Measurements from ENCODE around the gene TENT4A.

The TENT4A gene

DNA sequence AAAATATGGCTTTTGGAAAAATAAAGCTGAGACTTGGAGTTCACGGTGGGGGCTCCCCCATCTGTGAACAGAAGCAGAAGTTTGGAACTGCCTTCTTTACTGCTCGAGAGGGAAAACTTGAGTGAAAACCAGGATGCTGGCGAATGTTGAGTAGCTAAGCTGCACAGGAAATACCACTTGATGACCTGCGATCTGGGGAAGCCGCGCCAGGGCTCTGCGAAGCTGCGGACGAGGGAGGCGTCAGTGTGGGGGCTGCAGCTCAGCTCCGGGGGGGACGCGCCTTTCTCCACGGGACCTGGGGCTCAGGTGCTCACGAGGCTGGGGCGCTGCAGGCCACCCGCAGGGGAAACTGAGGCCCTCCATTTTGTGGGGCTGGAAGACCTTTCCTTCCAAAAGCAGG is 62.3 kb downstream of the TENT4A start:
- no peak for DNase-seq

DNA sequence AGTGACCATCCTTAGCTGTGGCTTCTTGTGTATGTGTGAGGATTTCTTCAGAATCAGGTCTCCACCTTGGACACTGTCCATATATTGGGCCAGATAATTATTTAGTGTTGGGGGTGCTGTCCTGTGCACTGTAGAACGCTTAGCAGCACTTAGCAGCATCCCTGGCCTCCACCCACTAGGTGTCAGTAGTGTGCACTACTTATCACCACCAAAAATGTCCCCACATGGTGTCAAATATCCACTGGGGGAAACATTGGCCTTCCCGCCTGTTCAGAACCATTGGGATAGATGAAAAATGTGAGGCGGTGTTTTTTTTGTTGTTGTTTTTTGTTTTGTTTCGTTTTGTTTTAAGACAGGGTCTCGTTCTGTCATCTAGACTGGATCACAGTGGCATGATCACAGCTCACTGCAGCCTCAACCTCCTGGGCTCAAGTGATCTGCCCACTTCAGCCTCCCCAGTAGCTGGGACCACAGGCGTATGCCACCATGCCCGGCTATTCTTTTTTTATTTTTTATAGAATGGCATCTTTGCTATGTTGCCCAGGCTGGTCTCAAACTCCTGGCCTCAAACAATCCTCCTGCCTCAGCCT is 67.7 kb downstream of the TENT4A start:
- no peak for DNase-seq

DNA sequence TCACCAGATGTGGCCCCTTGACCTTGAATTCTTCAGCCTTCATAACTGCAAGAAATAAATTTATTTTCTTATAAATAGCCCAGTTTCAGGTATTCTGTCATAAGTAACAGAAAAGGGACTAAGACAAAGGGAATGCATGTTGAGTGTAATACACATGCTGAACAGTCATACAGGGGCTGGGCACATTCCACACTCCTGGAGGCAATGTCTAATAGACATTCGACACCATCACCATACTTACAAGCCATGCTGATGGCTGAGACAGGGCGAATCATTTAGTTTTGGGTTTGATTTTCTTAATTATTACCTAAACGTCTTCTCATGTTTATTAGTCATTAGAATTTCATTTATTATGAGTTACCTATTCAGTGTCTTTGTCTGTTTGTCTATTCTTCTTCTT is 68.5 kb downstream of the TENT4A start:
- no peak for DNase-seq

DNA sequence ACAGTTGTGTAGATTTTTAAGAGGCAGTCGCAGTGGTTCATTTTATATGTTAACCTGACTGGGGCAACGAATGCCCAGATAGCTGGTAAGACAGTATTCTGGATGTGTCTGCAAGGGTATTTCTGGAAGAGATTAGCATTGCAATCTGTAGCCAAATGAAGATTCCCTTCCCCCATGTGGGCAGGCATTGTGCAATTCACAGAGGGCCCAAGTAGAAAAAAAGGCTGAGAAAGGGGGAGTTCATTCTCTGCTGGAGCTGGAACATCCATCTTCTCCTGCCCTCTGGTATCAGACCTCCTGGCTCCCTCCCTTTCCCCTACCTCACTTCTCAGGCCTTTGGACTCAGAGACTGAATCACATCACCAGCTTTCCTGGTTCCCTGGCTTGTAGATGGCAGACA is 70.6 kb downstream of the TENT4A start:
- DNase-seq: no peak

DNA sequence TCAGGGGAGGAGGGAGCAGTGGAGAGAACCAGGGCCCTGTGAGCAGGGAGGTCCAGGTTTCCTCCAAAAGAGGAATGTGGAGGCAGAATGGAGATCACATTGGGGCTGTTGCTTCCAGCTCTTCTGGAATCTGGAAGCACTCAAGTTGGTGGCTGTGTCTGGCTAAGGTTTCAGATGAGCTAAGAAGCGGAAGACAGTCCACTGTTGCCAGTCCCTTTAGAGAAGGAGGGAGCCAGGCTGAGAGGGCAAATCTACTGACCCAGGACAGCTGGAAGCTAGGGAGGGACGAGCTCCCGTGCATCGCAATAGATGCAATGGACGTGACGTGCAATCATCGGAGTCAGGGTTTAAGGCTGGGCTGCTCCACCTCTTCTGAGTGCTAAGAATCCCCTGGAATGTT is 71.2 kb downstream of the TENT4A start:
- DNase-seq: no peak

DNA sequence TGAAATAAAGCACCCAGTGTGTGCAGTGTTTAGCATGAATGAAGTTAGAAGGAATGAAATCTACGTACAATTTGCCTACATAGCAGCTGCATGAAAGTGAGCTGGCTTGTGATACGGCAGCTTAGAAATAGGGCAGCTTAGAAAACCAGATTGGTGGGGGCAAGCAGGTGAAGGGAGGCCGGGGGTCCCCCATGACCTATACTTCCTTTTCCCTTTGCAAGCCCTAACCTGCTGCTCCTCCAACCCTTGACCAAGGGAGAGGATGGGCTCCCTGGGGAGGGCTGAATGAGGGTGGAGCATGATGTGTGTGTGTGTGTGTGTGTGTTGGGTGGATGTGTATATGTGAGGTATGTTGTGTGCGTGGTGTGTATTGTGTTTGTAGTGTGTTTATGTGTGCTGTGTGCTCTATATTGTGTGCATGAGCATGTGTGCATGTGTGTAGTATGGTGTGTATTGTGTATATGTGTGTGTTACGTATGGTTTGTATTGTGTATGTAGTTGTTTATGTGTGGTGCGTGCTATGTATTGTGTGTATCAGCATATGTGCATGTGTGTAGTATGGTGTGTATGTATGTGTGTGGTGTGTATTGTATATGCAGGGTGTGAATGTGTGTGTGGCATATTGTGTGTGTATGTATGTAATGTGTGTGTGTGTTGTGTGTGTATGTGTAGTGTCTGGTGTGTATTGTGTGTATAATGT is 72.1 kb downstream of the TENT4A start:
- no peak for DNase-seq

DNA sequence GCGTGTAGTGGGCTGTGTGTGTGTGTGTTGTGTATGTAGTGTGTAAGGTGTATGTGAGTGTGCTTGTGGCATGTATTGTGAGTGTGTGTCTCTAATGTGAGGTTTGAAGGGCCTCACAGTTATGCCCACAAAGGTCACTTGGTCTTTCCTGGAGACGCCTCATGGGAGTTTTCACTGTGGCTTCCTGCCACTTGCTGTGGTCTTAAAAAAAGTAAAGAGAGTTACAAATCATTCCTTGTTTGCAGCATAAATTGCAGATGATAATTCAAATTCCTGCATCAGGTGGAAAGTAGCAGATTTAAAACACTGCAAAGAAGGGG is 72.6 kb downstream of the TENT4A start:
- no peak for DNase-seq

DNA sequence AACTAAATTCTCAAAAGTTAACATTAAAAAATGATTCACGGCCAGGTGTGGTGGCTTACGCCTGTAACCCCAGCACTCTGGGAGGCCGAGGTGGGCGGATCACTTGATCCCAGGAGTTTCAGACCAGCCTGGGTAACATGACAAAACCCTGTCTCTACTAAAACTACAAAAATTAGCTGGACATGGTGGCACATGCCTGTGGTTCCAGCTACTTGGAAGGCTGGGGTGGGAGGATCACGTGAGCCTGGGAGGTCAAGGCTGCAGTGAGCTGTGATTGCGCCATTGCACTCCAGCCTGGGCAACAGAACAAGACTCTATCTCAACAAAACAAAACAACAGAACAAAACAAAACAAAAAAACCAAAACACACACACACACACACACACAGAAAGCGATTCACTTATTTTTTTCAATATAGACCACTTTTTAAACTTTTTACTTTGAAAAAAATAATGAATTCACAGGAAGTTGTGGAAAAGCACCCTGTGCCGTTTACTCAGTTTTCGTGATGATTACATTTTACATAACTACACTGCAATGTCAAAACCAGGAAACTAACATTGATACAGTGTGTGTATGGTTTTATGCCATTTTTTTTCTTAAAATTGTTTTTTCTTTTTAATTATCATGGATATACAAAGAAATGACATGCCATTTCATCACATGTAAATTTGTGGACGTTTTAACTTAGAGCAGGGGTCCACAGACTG is 73.7 kb downstream of the TENT4A start:
- no peak for DNase-seq

DNA sequence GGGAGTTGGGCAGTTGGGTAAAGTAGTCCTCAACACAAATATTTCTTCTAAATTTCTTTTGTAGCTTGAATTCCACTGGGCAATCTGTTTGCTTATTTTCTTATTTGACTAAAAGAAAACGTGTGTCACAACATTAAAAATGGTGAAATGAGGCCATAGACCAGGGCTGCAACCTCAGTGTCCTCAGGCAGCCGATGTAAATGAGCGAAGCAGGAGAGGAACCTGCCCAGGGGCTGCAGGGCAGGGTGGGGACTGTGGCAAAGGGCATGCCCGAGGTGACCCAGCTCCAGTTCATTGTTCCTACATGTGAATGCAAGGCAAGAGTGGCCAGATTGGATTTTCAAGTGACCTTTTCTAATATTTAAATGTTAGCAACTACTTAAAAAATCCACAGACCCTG is 74.7 kb downstream of the TENT4A start:
- no peak for DNase-seq

DNA sequence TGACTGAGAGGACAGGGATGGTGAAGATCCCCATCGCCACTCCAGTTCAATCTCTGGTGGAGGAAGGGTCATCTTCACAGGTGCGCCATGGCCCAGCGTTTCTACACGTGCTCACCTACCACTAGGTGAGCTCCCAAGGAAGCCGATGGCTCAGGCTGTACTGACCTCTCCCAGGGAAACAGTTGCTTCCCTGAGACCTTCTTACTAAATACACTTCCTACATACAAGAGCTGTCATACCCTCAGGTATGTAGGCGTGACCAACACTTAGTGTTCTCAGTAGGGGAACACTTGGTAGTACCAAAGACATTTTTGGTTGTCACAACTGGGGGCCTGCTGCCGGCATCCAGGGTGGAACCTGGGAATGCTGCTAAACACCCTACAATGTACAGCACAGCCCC is 75.2 kb downstream of the TENT4A start:
- DNase-seq: no peak

DNA sequence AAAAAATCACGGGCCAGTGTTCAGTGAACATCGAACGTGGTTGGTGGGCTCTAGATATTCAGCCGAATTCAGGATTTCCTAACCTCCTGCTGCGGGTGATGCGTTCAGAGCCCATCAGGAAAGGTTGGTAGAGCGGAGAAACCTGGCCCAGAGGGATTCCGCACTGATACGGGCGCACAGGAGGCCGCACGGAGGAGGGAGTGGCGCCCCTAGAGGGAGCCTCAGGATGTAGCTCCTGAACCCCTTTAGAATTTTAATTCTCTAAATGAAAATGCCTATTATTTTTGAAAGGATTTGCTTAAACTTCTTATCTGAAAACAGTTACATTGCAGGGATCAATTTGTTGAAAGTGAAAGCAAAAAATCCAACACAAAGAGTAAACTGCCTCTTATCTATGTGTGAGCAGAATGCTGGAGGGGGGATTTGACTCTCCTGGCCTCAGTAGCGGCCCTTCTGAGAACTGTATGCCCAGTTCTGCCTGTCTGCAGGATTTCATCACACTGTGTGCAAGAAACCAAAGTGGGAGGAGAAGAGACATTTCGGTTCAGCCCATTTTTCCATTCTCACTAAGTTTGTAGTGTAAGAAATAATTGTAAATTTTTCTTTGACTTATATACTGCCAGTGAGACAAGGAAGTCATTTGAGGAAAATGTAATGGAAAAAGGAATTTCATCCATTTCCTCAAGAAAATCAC is 75.9 kb downstream of the TENT4A start:
- no peak for DNase-seq

DNA sequence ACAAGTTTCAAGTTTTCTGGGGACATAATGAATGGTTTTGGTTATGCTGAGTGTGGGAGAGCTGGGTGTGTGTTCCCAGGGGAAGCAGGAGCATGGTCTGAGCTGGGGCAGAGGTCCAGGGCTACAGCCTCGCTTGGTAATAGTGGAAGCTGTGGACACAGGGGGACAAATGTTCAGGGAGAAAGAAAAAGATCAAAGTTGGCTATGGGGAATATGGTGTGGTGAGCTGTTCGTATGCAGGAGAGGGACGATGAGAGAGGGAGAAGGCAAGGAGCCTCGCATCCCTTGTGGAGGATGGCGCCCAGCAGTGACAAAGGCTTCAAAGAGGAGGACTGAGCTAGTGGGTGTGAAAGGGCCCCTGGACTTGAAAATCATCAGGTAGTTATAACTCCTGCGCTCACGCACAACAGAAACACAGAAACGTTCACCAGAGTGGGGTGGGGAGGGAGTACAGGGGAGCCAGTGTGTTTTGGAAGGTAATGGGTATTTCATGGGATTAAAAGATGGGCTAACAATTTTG is 77.2 kb downstream of the TENT4A start:
- no peak for DNase-seq

DNA sequence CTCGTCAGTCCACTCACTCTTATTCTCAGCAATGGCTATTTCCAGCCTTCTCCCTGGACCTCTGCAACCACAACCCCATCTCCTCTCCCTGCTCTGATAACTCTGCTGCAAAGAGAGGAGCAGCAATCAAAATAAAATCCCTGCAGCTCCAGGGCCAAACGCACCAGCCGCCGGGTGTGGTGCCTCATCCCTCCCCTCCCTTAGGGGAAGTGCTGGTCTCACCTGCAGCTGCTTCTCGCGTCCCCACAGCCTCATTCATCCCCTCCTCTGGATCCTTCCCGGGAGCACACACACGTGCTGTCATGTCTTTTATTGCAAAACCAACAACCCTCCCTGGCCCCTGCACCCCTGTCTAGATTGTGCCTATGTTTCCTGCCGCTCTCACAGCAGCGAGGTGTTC is 77.8 kb downstream of the TENT4A start:
- peak; percentile 12 for DNase-seq

DNA sequence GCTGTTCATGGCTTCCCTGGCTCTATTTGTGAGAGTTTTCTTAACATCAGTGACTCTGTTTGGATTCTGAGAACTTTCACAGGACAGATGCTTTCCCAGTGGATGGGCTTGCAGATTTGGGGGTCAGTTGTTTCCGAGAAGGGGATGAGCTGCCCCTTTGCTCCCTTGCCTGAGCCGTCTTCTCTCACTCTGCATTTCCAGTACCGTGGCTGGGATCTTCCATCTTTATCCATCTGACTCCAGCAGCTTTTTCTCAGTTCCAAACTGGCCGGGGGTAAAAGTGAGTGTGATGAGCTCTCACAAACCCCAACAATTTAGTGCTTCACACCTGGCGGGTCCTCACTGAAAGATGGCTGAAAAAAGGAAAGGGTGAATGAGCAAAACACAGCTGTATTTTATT is 79.1 kb downstream of the TENT4A start:
- DNase-seq: no peak

DNA sequence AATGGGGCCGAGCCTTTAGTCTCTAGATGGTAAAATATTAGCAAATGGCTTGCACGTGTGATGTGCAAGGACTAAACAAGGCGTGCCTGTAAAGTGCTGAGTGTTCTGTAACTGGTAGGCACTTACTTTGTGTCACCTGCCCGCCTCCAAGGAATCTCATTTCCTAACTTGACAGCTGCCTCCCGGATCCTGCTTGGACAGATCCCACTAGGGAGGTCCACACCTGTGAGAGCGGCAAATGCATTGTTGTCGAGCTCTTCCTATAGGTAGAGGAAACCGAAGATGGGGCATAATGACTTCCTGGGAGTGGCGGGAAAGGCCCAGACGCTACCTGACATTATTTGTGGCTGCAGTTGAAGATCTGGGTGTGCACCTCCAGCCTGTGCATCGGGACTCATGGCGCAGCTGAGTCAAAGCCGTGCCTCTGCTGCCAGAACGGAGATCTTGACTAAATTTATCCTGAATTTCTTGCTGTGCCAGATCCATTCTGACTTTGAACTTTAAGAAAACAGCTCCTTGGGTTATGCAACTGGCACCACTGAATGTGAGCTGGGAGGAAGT is 79.8 kb downstream of the TENT4A start:
- DNase-seq: no peak

DNA sequence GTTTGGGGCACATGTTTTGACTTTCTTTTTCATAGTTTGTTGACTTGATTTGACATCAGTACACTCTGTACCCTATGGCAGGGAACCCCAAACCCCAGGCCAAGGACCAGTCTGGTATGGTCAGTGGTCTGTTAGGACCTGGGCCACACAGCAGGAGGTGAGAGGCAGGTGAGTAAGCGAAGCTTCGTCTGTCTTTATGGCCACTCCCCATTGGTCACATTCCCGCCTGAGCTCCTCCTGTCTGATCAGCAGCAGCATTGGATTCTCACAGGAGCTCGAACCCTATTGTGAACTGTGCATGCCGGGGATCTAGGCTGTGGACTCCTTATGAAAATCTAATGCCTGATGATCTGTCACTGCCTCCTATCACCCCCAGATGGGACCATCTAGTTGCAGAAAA is 88.0 kb downstream of the TENT4A start:
- no peak for DNase-seq

DNA sequence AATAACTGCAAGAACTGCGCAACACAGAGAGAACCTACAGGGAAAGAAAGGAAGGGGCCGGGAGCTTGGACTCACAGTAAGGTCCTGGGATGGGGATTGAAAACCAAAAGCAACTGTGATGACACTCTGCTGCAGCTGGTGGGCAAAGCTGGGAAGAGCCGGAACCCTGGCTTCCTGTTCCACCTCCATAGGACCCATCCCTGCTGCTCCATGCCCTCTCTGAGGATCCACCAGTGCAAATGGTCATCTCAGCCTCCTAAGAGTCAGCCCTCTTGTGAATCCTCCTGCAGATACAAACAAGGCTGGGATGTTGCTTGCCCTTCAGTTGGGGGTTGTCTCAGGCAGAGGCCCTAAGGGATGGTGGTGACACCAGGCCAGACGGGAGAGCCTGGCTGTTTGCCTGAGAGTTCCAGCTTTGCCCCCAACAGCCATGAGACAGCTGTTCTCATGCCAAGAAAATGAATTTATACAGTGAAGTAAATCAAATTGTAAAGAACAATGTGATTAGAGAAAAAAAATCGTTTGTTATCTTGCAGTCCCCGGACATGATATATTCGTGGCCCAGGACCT is 90.8 kb downstream of the TENT4A start:
- no peak for DNase-seq

DNA sequence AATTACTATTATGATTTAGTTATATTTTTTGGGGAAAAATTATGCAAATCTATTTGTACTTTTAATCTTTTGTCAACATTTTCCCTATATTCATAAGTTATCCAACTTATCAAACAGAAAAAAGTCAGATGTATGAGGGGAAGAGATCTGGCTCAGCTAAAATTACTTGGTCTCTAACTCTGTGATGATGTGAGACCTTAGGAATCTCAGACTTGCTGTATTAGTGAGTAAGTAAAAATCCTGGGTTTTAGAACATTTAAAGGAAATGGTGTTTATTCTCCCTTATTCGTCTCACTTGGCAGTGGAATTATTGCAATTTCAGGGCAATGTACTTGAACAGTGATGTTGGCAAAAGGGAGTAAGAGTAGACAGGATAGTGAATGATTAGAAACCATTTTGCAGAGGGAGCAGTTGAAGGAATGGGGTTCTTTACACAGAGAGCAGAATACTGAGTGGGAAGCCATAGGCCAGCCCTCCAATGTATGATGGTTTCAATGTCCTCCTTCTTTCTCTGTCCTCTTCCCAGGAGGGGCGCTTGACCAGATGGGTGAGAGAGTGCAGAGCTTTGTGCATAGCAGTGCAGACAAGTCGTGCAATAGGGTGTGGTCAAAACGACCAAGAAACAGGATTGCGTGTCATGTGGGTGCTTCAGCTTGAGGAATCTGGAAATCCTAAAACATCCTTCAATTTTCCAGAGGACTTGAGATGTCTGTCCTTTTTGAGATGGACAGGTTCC is 91.7 kb downstream of the TENT4A start:
- DNase-seq: no peak

DNA sequence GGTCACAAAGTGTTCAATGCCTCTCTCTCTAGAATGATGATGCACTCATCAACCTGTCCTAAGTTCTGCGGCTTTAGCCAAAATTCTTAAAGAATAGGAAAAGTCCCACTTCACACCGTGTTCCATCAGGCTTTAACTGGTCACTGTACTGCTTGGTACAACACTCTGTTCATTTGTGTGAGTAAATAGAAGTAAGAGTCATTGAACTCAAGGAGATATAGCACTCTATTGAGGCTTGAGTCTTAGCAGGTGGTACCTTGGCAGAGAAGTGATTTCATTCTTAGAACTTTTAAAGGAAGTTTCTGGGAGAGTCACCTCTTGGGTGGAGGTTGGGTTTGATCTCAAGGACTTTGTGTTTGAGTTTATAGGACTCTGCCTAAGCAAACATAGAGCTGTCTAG is 92.6 kb downstream of the TENT4A start:
- no peak for DNase-seq

Measured in NCI-H1417 treated with DMSO at 0.1 percent for 48 hours (cell line).